ENCODE data around the gene TPSAB1.
A peak's percentile ranks its signal among the peaks of the same experiment; 100 is the strongest.
"Not testable (repeated sequence)": the region's sequence is repeated elsewhere in the genome, so short reads cannot be mapped to it uniquely, and the experiment has no call there.

Gene TPSAB1

GRCh38 chr16:1253701-1254364 is 13.3 kb downstream of the TPSAB1 start:
- DNase-seq: not testable (repeated sequence)

GRCh38 chr16:1254821-1255220 is 14.3 kb downstream of the TPSAB1 start:
- DNase-seq: not testable (repeated sequence)

- not testable (repeated sequence) for DNase-seq
Observed at GRCh38 chr16:1255276-1256122, 15.0 kb downstream of the TPSAB1 start, which contains the start of gene TPSD1. Gene TPSD1, plus strand, starts transcription at chr16:1256069. Its CDS starts 212 bp downstream, at chr16:1256281.

- DNase-seq: not testable (repeated sequence)
Observed at GRCh38 chr16:1256296-1256873, 15.9 kb downstream of the TPSAB1 start.

GRCh38 chr16:1256874-1257322 is 16.4 kb downstream of the TPSAB1 start:
- DNase-seq: no peak

GRCh38 chr16:1257561-1258224 is 17.2 kb downstream of the TPSAB1 start:
- DNase-seq: no peak

GRCh38 chr16:1258225-1258600 is 17.7 kb downstream of the TPSAB1 start:
- DNase-seq: no peak

- DNase-seq: peak; percentile 17
Observed at GRCh38 chr16:1258906-1259759, 18.6 kb downstream of the TPSAB1 start.

GRCh38 chr16:1259760-1260068 is 19.2 kb downstream of the TPSAB1 start:
- DNase-seq: no peak

GRCh38 chr16:1260101-1260680 is 19.7 kb downstream of the TPSAB1 start:
- no peak for DNase-seq

- DNase-seq: peak; percentile 81
Observed at GRCh38 chr16:1261131-1261892, 20.8 kb downstream of the TPSAB1 start.

- no peak for DNase-seq
Observed at GRCh38 chr16:1262210-1262845, 21.8 kb downstream of the TPSAB1 start.

GRCh38 chr16:1262846-1263221 is 22.3 kb downstream of the TPSAB1 start:
- DNase-seq: no peak

- DNase-seq: no peak
Observed at GRCh38 chr16:1263591-1264344, 23.3 kb downstream of the TPSAB1 start.

GRCh38 chr16:1264345-1265089 is 24.0 kb downstream of the TPSAB1 start:
- DNase-seq: no peak

- no peak for DNase-seq
Observed at GRCh38 chr16:1265090-1265630, 24.7 kb downstream of the TPSAB1 start.

GRCh38 chr16:1265826-1266225 is 25.3 kb downstream of the TPSAB1 start:
- DNase-seq: no peak

- DNase-seq: not testable (repeated sequence)
Observed at GRCh38 chr16:1269418-1269817, 28.9 kb downstream of the TPSAB1 start.

GRCh38 chr16:1271380-1271723 is 30.8 kb downstream of the TPSAB1 start:
- no peak for DNase-seq
